GM12878 (cell line): ENCODE measurements around the gene KIF5A. TPM values are rescaled to one million over a fixed set of nuclear protein-coding genes. Genes with fewer than 3 reads are reported as not detected.

Experiments
- ATAC-seq: fragments of 200-7000 bp; cut with Tn5 transposase; 3 replicates; pipeline ENCODE4 v1.9.1; 2020; ENCODE audit warnings: mild to moderate bottlenecking, moderate library complexity
- BruUV-seq: library from RNA; stranded (reverse); fragments of 400-500 nt; replicated peaks from 2 replicates; lab custom pipeline; 2021; lab: Mats Ljungman, UMichigan
- CTCF ChIA-PET: fragments of 300-600 bp; sonication (Branson Sonifier 250); formaldehyde crosslinking; extraction: SDS; loops from one replicate; lab custom pipeline; 2021; ENCODE audit warnings: inconsistent platforms; lab: Yijun Ruan, JAX
- POLR2A ChIA-PET: fragments of 350-600 bp; formaldehyde crosslinking; extraction: SDS; loops from one replicate; lab custom pipeline; 2021; ENCODE audit warnings: inconsistent platforms; lab: Charles Lee
- RAD21 ChIA-PET: fragments of 300-600 bp; sonication (Branson Sonifier 250); formaldehyde crosslinking; loops from one replicate; lab custom pipeline; 2023; ENCODE audit warnings: antibody characterized with exemption; ENCODE audit not compliant: unreplicated experiment; lab: Charles Lee
- SMC1A ChIA-PET: fragments of 300-600 bp; sonication (Branson Sonifier 250); formaldehyde crosslinking; loops from one replicate; lab custom pipeline; 2023; ENCODE audit not compliant: unreplicated experiment, uncharacterized antibody; lab: Charles Lee
- DNase-seq: peaks from one replicate; pipeline ENCODE4 v3.0.0-alpha.2; 2011; ENCODE audit warnings: low read depth, low spot score
- FAIRE-seq: peaks from 3 replicates; lab custom pipeline; 2011; peaks lifted over from hg19 to GRCh38; lab: Jason Lieb, UNC
- H2AFZ ChIP-seq: 2 replicates; pipeline ENCODE4 v1.6.0; 2011; ENCODE audit warnings: low read depth, low read length, control low read depth; ENCODE audit not compliant: control insufficient read depth
- H3K27ac ChIP-seq: 2 replicates; pipeline ENCODE4 v1.5.1; 2011; ENCODE audit warnings: control low read depth; ENCODE audit not compliant: control insufficient read depth, insufficient read depth
- H3K27me3 ChIP-seq, 2 experiments: replicated peaks in 1 of 2; 2 replicates each; pipeline versions ENCODE4 v1.6.0 to v1.6.1; 2011; ENCODE audit warnings: low read length in 1 of 2; ENCODE audit not compliant: control insufficient read depth in 2 of 2, insufficient read depth in 2 of 2
- H3K36me3 ChIP-seq, 2 experiments: 2 replicates each; pipeline ENCODE4 v1.5.1; 2011; ENCODE audit warnings: low read length in 1 of 2; ENCODE audit not compliant: control insufficient read depth in 2 of 2, insufficient read depth in 2 of 2
- H3K4me1 ChIP-seq: 2 replicates; pipeline ENCODE4 v1.6.1; 2011; ENCODE audit warnings: mild to moderate bottlenecking, low read length, moderate library complexity, mixed read lengths; ENCODE audit not compliant: control insufficient read depth, insufficient read depth
- H3K4me2 ChIP-seq: 2 replicates; pipeline ENCODE4 v1.6.0; 2011; ENCODE audit warnings: control low read depth; ENCODE audit not compliant: control insufficient read depth, insufficient read depth
- H3K4me3 ChIP-seq: fragments of 200-600 bp; sonication (generic); 2 replicates; pipeline ENCODE4 v1.5.1; 2016
- H3K79me2 ChIP-seq: 2 replicates; pipeline ENCODE4 v1.6.0; 2011; ENCODE audit warnings: low read length; ENCODE audit not compliant: control insufficient read depth, insufficient read depth
- H3K9ac ChIP-seq: 2 replicates; pipeline ENCODE4 v1.8.0; 2011; ENCODE audit warnings: low read length, control low read depth, mixed read lengths; ENCODE audit not compliant: control insufficient read depth, insufficient read depth
- H3K9me3 ChIP-seq: replicated peaks from 3 replicates; pipeline ENCODE4 v1.5.1; 2011; ENCODE audit warnings: mild to moderate bottlenecking, low read length; ENCODE audit not compliant: control insufficient read depth, insufficient read depth
- H4K20me1 ChIP-seq: 2 replicates; pipeline ENCODE4 v1.6.0; 2011; ENCODE audit not compliant: control insufficient read depth, insufficient read depth
- CBFB ChIP-seq: IDR thresholded peaks from 2 replicates; pipeline ENCODE4 v1.6.1; 2016; ENCODE audit warnings: antibody characterized with exemption, low read depth
- EGR1 ChIP-seq, 2 experiments: IDR thresholded peaks; 1 replicate in 1 of 2; 2 replicates in 1 of 2; pipeline ENCODE4 v1.6.1; 2011 to 2012; ENCODE audit warnings: low read depth in 2 of 2, low read length in 2 of 2, borderline replicate concordance in 1 of 2, mild to moderate bottlenecking in 1 of 2, moderate library complexity in 1 of 2
- FOXM1 ChIP-seq: IDR thresholded peaks from 2 replicates; pipeline ENCODE4 v1.6.1; 2012; ENCODE audit warnings: low read depth, mild to moderate bottlenecking, inconsistent platforms, low read length, moderate library complexity
- POLR2A ChIP-seq: IDR thresholded peaks from 2 replicates; pipeline ENCODE4 v1.6.1; 2011; ENCODE audit warnings: low read depth, mild to moderate bottlenecking, low read length
- WGBS: methylation state at CpG from one replicate; pipeline ENCODE4 v1.1.6; 2016; ENCODE audit warnings: low lambda C conversion rate; ENCODE audit not compliant: insufficient replicate concordance, insufficient coverage; ENCODE audit errors: missing lambda C conversion rate; 5-methylcytosine and 5-hydroxymethylcytosine counted together
- in situ Hi-C: fragments of 300-500 bp; cut with MboI; formaldehyde crosslinking; loops from 9 replicates; pipeline ENCODE4 v1.14.3; 2018; ENCODE audit warnings: mixed read lengths
- intact Hi-C: fragments of 100-400 bp; cut with micrococcal nuclease; formaldehyde crosslinking; loops from one replicate; pipeline ENCODE4 v1.14.2; 2022; ENCODE audit not compliant: unreplicated experiment
- polyA plus RNA-seq, 11 experiments: library from polyadenylated mRNA; depleted of rRNA in 4 of 11; unstranded in 6 of 11; stranded (reverse) in 5 of 11; fragments of >200 nt; fragmentation: Nextera tagmentation in 4 of 11; fragmentation: Illumina TruSeq in 1 of 11; extraction: Ambion mirVana in 4 of 11; extraction: Trizol in 1 of 11; gene quantifications; 1 replicate in 1 of 11; 2 replicates in 10 of 11; pipeline versions ENCODE4 v1.2.1 to v1.2.3, GENCODE V29; 2011 to 2016; ENCODE audit warnings: inconsistent platforms in 2 of 11, missing spikeins in 2 of 11, low read depth in 1 of 11
- total RNA-seq, 4 experiments: library from RNA; depleted of rRNA in 3 of 4; stranded (reverse); fragments of >200 nt in 3 of 4; fragmentation: Illumina TruSeq in 1 of 4; extraction: Trizol in 1 of 4; gene quantifications; 2 replicates each; pipeline versions ENCODE4 v1.2.1 to v1.2.3, GENCODE V29; 2013 to 2021
- TF ChIP-seq, protein P1 (sequence below): fragments of 450-650 bp; formaldehyde crosslinking; IDR thresholded peaks from 2 replicates; pipeline ENCODE4 v1.4.0; 2020; ENCODE audit warnings: mild to moderate bottlenecking, moderate library complexity

The KIF5A gene
- total and polyA plus RNA-seq, 10 of the 15 experiments (the other 5 are each of a cell fraction or from before 2014, with no cell fraction given): 0.35 to 2.9 (median 0.97) TPM

DNA sequence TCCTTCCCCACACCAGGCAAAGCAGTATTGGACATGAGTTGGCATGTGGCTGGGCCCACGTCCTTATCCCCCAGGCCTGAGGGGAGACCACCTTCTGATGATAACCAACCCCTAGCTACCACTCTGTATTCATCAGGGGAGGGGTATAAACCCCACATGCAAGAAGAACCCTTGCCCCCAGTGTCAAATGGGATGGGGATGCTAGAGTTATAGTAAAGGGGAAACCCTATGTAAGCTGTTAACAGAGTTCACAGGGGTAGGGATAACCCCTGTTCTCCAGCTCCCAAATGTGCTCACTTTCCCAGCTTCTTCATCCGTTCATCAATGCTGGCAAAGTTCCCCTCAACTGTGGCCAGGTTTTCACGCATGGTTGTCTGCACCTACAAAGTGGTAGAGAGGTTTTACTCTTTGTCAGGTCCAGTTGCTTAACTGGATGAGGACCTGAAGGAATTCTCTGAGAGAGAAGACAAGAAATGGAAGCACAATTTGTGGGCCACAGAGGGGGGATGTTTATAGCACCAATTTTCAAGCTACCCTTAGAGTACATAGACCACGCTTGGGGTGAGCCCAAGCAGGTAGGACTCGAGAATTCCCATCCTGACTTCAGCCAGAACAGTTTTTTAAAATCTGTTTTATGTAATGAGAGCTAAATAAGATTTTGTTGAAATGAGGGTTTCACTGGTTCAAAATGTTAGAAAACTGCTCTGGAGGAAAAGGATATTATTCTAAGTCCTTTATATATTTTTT is 19.3 kb upstream of the KIF5A start:
- no peak overlapping the region for H3K4me2 ChIP-seq
- ATAC-seq: no peak
- no peaks in the 10 kb centered on the region for H3K4me1 ChIP-seq
- H3K36me3 ChIP-seq: peaks cover 23 to 40% of the 10 kb centered on the region in 2 experiments
- H3K9ac ChIP-seq: no peak overlapping the region
- ChIA-PET CTCF (interaction anchor here (1.4 kb wide), 1 partner anchor 16 kb away, joined by 4 read pairs; no protein-coding TSS in a partner anchor), SMC1A (interaction anchor here (0.5 kb wide), 1 partner anchor 75 kb away, joined by 3 read pairs; no protein-coding TSS in a partner anchor)
- H2AFZ ChIP-seq: no peak overlapping the region
- in situ Hi-C loops: no loop called here
- no peak overlapping the region for H3K27ac ChIP-seq
- TSS peak; percentile 58 for BruUV-seq
- no peaks in the 10 kb centered on the region for H4K20me1 ChIP-seq
- TF ChIP-seq FOXM1: no peak
- peak; percentile 38; the same call in 1 of the 2 replicates for TF ChIP-seq POLR2A
- TF ChIP-seq, all 136 proteins: peak for 1
- POLR2A ChIA-PET: interaction anchor here (1.2 to 1.3 kb wide), 2 partner anchors 15 to 17 kb away, joined by 3 read pairs; partner anchors contain the start of gene DCTN2
- 53% methylated on average over 5 of the region's 5 CpGs for WGBS
- Histone ChIP-seq H3K9me3 (no peaks in the 10 kb centered on the region), H3K4me3 (no peak overlapping the region), H3K79me2 (no peaks in the 10 kb centered on the region; the same call in 1 of the 2 replicates), H3K27me3 (no peaks in the 10 kb centered on the region)
- DNase-seq (no peak), FAIRE-seq (no peak)
- intact Hi-C loops: no loop called here
- RAD21 ChIA-PET: interaction anchor here (0.7 kb wide), 1 partner anchor 72 kb away, joined by 3 read pairs; no protein-coding TSS in a partner anchor

DNA sequence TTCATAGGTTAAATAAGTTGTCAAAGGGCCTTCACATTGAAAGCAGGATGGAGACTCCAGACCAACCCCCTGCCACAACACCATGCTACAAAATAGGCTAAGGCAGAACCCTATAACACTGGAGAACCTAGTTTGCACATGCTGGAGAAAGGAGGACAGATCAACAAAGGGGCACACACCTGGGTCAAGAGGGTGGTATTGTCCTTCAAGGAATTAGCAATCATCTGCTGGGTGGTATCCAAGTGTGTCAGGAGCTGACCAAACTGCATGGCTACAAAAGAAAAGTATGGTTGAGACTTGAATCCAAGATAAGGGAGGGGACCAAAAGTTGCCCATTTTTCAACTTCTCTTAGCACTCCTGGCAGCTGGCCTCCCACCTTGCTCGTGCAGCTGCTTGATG is 18.0 kb upstream of the KIF5A start:
- POLR2A ChIA-PET: interaction anchor here (1.2 to 1.3 kb wide), 2 partner anchors 13 to 15 kb away, joined by 3 read pairs; partner anchors contain the start of gene DCTN2
- H4K20me1 ChIP-seq: no peaks in the 10 kb centered on the region
- CTCF ChIA-PET: interaction anchor here (1.4 kb wide), 1 partner anchor 15 kb away, joined by 4 read pairs; no protein-coding TSS in a partner anchor

More for the DNA sequence above, 18.0 kb upstream of the KIF5A start:
- no peak for ATAC-seq
- peaks cover 13 to 33% of the 10 kb centered on the region in 2 experiments for H3K36me3 ChIP-seq
- WGBS: 56% methylated on average over 1 of the region's 1 CpG
- no peak for TF ChIP-seq CBFB
- TF ChIP-seq, protein P1, sequence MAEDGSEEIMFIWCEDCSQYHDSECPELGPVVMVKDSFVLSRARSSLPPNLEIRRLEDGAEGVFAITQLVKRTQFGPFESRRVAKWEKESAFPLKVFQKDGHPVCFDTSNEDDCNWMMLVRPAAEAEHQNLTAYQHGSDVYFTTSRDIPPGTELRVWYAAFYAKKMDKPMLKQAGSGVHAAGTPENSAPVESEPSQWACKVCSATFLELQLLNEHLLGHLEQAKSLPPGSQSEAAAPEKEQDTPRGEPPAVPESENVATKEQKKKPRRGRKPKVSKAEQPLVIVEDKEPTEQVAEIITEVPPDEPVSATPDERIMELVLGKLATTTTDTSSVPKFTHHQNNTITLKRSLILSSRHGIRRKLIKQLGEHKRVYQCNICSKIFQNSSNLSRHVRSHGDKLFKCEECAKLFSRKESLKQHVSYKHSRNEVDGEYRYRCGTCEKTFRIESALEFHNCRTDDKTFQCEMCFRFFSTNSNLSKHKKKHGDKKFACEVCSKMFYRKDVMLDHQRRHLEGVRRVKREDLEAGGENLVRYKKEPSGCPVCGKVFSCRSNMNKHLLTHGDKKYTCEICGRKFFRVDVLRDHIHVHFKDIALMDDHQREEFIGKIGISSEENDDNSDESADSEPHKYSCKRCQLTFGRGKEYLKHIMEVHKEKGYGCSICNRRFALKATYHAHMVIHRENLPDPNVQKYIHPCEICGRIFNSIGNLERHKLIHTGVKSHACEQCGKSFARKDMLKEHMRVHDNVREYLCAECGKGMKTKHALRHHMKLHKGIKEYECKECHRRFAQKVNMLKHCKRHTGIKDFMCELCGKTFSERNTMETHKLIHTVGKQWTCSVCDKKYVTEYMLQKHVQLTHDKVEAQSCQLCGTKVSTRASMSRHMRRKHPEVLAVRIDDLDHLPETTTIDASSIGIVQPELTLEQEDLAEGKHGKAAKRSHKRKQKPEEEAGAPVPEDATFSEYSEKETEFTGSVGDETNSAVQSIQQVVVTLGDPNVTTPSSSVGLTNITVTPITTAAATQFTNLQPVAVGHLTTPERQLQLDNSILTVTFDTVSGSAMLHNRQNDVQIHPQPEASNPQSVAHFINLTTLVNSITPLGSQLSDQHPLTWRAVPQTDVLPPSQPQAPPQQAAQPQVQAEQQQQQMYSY (CRISPR knock-in tag): no peak
- TF ChIP-seq EGR1 (IDR thresholded peaks at IDR 0.05; ENCODE audit: borderline replicate concordance in 1 of 2, low read depth in 2 of 2, low read length in 2 of 2): no peak
- TF ChIP-seq, all 136 proteins: peak for 0
- ChIA-PET RAD21 (interaction anchor here (1.2 kb wide), 1 partner anchor 8 kb away, joined by 3 read pairs; no protein-coding TSS in a partner anchor), SMC1A (no interaction called here)
- Histone ChIP-seq H2AFZ (no peak overlapping the region), H3K4me2 (no peak overlapping the region), H3K27me3 (no peaks in the 10 kb centered on the region), H3K9me3 (no peaks in the 10 kb centered on the region), H3K4me3 (no peak overlapping the region), H3K27ac (no peak overlapping the region), H3K9ac (no peak overlapping the region), H3K4me1 (no peaks in the 10 kb centered on the region), H3K79me2 (no peaks in the 10 kb centered on the region)
- in situ Hi-C loops: no loop called here
- DNase-seq: no peak
- FAIRE-seq: no peak
- intact Hi-C loops: no loop called here
- no TSS peak for BruUV-seq
